ENCODE measurements around the gene STRA8.

GRCh38 chr7:135257790-135258189 lies 24.2 kb downstream of the STRA8 start:
- TF ChIP-seq CTCF (IDR thresholded peaks at IDR 0.05; ENCODE audit: low read depth, low read length) (no peak), POLR2A (IDR thresholded peaks at IDR 0.05; ENCODE audit: extremely low read depth, insufficient read length) (no peak), MYC (IDR thresholded peaks at IDR 0.05; ENCODE audit: low read depth, low read length) (no peak), MAX (IDR thresholded peaks at IDR 0.05; ENCODE audit: low read depth, low read length) (no peak)
